ENCODE measurements around the gene LTB4R2. TPM values are rescaled to one million over a fixed set of nuclear protein-coding genes. Genes with fewer than 3 reads are reported as not detected.
A peak's percentile ranks its signal among the peaks of the same experiment; 100 is the strongest.

Gene LTB4R2
- total and polyA plus RNA-seq, 5 donors: 0.66 to 2.1 (median 1.3) TPM

GRCh38 chr14:24313913-24314312, 4.0 kb downstream of the LTB4R2 start:
- H3K4me3 ChIP-seq (ENCODE audit: low read length): no peak overlapping the region
- H3K27ac ChIP-seq (ENCODE audit: low read length): no peak overlapping the region
- ATAC-seq: no peak
- no peaks in the 10 kb centered on the region for H3K27me3 ChIP-seq (ENCODE audit: control insufficient read depth, insufficient read depth)
- peak in 1 of 3 donors; percentile 52 for DNase-seq
- peaks cover 7% of the 10 kb centered on the region for H3K4me1 ChIP-seq (ENCODE audit: control insufficient read depth, insufficient read depth, low read length)
- 76% methylated on average over 2 of the region's 2 CpGs for WGBS
- intact Hi-C loops (cut with DNase I): no loop called here
- H3K9me3 ChIP-seq (ENCODE audit: control insufficient read depth, low read length): no peaks in the 10 kb centered on the region

GRCh38 chr14:24314377-24315193, 4.6 kb downstream of the LTB4R2 start:
- intact Hi-C loops (cut with DNase I): no loop called here
- Histone ChIP-seq H3K4me1 (ENCODE audit: control insufficient read depth, insufficient read depth, low read length) (peaks cover 7% of the 10 kb centered on the region), H3K4me3 (ENCODE audit: low read length) (no peak overlapping the region), H3K27me3 (ENCODE audit: control insufficient read depth, insufficient read depth) (no peaks in the 10 kb centered on the region), H3K27ac (ENCODE audit: low read length) (no peak overlapping the region), H3K9me3 (ENCODE audit: control insufficient read depth, low read length) (no peaks in the 10 kb centered on the region)
- ATAC-seq: no peak
- peak in 1 of 3 donors; percentile 41 for DNase-seq
- 71% methylated on average over 5 of the region's 5 CpGs for WGBS

GRCh38 chr14:24315243-24315806, 5.4 kb downstream of the LTB4R2 start:
- WGBS: 68% methylated on average over 10 of the region's 10 CpGs

GRCh38 chr14:24315807-24316596, 6.1 kb downstream of the LTB4R2 start:
- no peaks in the 10 kb centered on the region for H3K9me3 ChIP-seq (ENCODE audit: control insufficient read depth, low read length)
- DNase-seq: peak; percentile 73 to 86 (median 83)
- peak; percentile 44 to 72 for ATAC-seq
- peaks cover 2% of the 10 kb centered on the region for H3K4me1 ChIP-seq (ENCODE audit: control insufficient read depth, insufficient read depth, low read length)
- intact Hi-C loops (cut with DNase I): no loop called here
- no peaks in the 10 kb centered on the region for H3K27me3 ChIP-seq (ENCODE audit: control insufficient read depth, insufficient read depth)
- H3K27ac ChIP-seq (ENCODE audit: low read length): peak overlapping the region; percentile 3
- WGBS: 34% methylated on average over 70 of the region's 70 CpGs
- H3K4me3 ChIP-seq (ENCODE audit: low read length): no peak overlapping the region

More at GRCh38 chr14:24315243-24315806, 5.4 kb downstream of the LTB4R2 start:
- DNase-seq (peak in 1 of 3 donors; percentile 63), ATAC-seq (no peak)
- intact Hi-C loops (cut with DNase I): no loop called here
- Histone ChIP-seq H3K27ac (ENCODE audit: low read length) (no peak overlapping the region), H3K4me3 (ENCODE audit: low read length) (no peak overlapping the region), H3K4me1 (ENCODE audit: control insufficient read depth, insufficient read depth, low read length) (peaks cover 4% of the 10 kb centered on the region), H3K27me3 (ENCODE audit: control insufficient read depth, insufficient read depth) (no peaks in the 10 kb centered on the region), H3K9me3 (ENCODE audit: control insufficient read depth, low read length) (no peaks in the 10 kb centered on the region)

- no peak for DNase-seq
Measured at GRCh38 chr14:24316597-24316950, 6.6 kb downstream of the LTB4R2 start.

GRCh38 chr14:24317141-24317928, 7.4 kb downstream of the LTB4R2 start:
- ATAC-seq (peak in 1 of 2 donors; percentile 5), DNase-seq (no peak)
- H3K27me3 ChIP-seq (ENCODE audit: control insufficient read depth, insufficient read depth): no peaks in the 10 kb centered on the region
- no peaks in the 10 kb centered on the region for H3K9me3 ChIP-seq (ENCODE audit: control insufficient read depth, low read length)
- WGBS: 79% methylated on average over 3 of the region's 3 CpGs
- no peak overlapping the region for H3K27ac ChIP-seq (ENCODE audit: low read length)
- intact Hi-C loops (cut with DNase I): no loop called here
- H3K4me3 ChIP-seq (ENCODE audit: low read length): no peak overlapping the region
- H3K4me1 ChIP-seq (ENCODE audit: control insufficient read depth, insufficient read depth, low read length): peaks cover 2% of the 10 kb centered on the region

More at GRCh38 chr14:24316597-24316950, 6.6 kb downstream of the LTB4R2 start:
- H3K4me3 ChIP-seq (ENCODE audit: low read length): no peak overlapping the region
- intact Hi-C loops (cut with DNase I): no loop called here
- WGBS: 42% methylated on average over 18 of the region's 18 CpGs
- H3K27ac ChIP-seq (ENCODE audit: low read length): peak overlapping the region; percentile 3
- no peaks in the 10 kb centered on the region for H3K9me3 ChIP-seq (ENCODE audit: control insufficient read depth, low read length)
- peaks cover 2% of the 10 kb centered on the region for H3K4me1 ChIP-seq (ENCODE audit: control insufficient read depth, insufficient read depth, low read length)
- no peak for ATAC-seq
- H3K27me3 ChIP-seq (ENCODE audit: control insufficient read depth, insufficient read depth): no peaks in the 10 kb centered on the region

GRCh38 chr14:24321212-24321975, 11.5 kb downstream of the LTB4R2 start:
- intact Hi-C loops (cut with DNase I): no loop called here
- no peak overlapping the region for H3K27ac ChIP-seq (ENCODE audit: low read length)
- ATAC-seq: no peak
- H3K4me3 ChIP-seq (ENCODE audit: low read length): no peak overlapping the region
- no peaks in the 10 kb centered on the region for H3K27me3 ChIP-seq (ENCODE audit: control insufficient read depth, insufficient read depth)
- DNase-seq: no peak
- H3K4me1 ChIP-seq (ENCODE audit: control insufficient read depth, insufficient read depth, low read length): peaks cover 2% of the 10 kb centered on the region
- WGBS: 84% methylated on average over 14 of the region's 14 CpGs
- H3K9me3 ChIP-seq (ENCODE audit: control insufficient read depth, low read length): no peaks in the 10 kb centered on the region

- Histone ChIP-seq H3K9me3 (ENCODE audit: control insufficient read depth, low read length) (no peaks in the 10 kb centered on the region), H3K4me1 (ENCODE audit: control insufficient read depth, insufficient read depth, low read length) (no peaks in the 10 kb centered on the region), H3K4me3 (ENCODE audit: low read length) (no peak overlapping the region), H3K27me3 (ENCODE audit: control insufficient read depth, insufficient read depth) (no peaks in the 10 kb centered on the region), H3K27ac (ENCODE audit: low read length) (no peak overlapping the region)
- 76% methylated on average over 10 of the region's 10 CpGs for WGBS
- no peak for ATAC-seq
- intact Hi-C loops (cut with DNase I): no loop called here
- DNase-seq: peak in 1 of 3 donors; percentile 6
Measured at GRCh38 chr14:24322672-24323071, 12.7 kb downstream of the LTB4R2 start.

- WGBS: 63% methylated on average over 3 of the region's 3 CpGs
- Histone ChIP-seq H3K4me1 (ENCODE audit: control insufficient read depth, insufficient read depth, low read length) (no peaks in the 10 kb centered on the region), H3K27ac (ENCODE audit: low read length) (no peak overlapping the region), H3K4me3 (ENCODE audit: low read length) (no peak overlapping the region), H3K27me3 (ENCODE audit: control insufficient read depth, insufficient read depth) (no peaks in the 10 kb centered on the region), H3K9me3 (ENCODE audit: control insufficient read depth, low read length) (no peaks in the 10 kb centered on the region)
- intact Hi-C loops (cut with DNase I): no loop called here
- ATAC-seq: no peak
- DNase-seq: no peak
Measured at GRCh38 chr14:24323341-24323740, 13.4 kb downstream of the LTB4R2 start.

GRCh38 chr14:24324024-24324423, 14.1 kb downstream of the LTB4R2 start:
- intact Hi-C loops (cut with DNase I): no loop called here
- no peaks in the 10 kb centered on the region for H3K27me3 ChIP-seq (ENCODE audit: control insufficient read depth, insufficient read depth)
- H3K4me3 ChIP-seq (ENCODE audit: low read length): no peak overlapping the region
- WGBS: 82% methylated on average over 6 of the region's 6 CpGs
- H3K27ac ChIP-seq (ENCODE audit: low read length): no peak overlapping the region
- DNase-seq (peak in 1 of 3 donors; percentile 6), ATAC-seq (peak in 1 of 2 donors; percentile 1)
- H3K4me1 ChIP-seq (ENCODE audit: control insufficient read depth, insufficient read depth, low read length): no peaks in the 10 kb centered on the region
- no peaks in the 10 kb centered on the region for H3K9me3 ChIP-seq (ENCODE audit: control insufficient read depth, low read length)
